Measurements from ENCODE around the gene GZMA.

GZMA gene

DNA sequence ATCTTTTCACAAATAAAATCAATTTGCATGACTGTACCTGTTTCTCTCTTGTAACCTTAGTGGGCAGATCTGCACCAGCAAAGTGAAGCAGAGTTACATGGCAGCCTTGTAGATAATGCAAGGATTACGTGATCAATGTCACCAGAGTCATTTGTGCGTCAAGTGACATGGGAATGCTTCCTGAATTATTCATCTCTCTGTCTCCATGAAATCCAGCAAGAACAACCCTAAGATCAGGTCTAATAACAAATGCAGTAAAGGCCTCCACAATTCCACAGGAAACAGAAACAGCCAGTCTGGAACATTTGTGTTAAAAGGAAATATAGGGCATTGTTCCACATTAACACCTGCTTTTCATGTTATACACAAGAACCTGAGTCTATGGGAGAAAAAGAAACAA lies 7.8 kb downstream of the GZMA start:
- Histone ChIP-seq H3K4me3 (ENCODE audit: low read depth, low read length) (no peak overlapping the region), H3K36me3 (ENCODE audit: control insufficient read depth in 2 of 2, insufficient read depth in 1 of 2, low read length in 2 of 2) (no peaks in the 10 kb centered on the region), H3K27ac (ENCODE audit: extremely low read depth, low read depth, low read length) (no peak overlapping the region), H3K4me1 (ENCODE audit: control insufficient read depth, insufficient read depth, low read length) (no peaks in the 10 kb centered on the region), H3K9me3 (ENCODE audit: control insufficient read depth, insufficient read depth, low read depth, low read length) (no peaks in the 10 kb centered on the region)
- ChIA-PET POLR2A (no interaction called here), CTCF (no interaction called here)
- no peak for TF ChIP-seq ZNF121 (tag by site-specific recombination; IDR thresholded peaks at IDR 0.05)
- TF ChIP-seq, protein P1, sequence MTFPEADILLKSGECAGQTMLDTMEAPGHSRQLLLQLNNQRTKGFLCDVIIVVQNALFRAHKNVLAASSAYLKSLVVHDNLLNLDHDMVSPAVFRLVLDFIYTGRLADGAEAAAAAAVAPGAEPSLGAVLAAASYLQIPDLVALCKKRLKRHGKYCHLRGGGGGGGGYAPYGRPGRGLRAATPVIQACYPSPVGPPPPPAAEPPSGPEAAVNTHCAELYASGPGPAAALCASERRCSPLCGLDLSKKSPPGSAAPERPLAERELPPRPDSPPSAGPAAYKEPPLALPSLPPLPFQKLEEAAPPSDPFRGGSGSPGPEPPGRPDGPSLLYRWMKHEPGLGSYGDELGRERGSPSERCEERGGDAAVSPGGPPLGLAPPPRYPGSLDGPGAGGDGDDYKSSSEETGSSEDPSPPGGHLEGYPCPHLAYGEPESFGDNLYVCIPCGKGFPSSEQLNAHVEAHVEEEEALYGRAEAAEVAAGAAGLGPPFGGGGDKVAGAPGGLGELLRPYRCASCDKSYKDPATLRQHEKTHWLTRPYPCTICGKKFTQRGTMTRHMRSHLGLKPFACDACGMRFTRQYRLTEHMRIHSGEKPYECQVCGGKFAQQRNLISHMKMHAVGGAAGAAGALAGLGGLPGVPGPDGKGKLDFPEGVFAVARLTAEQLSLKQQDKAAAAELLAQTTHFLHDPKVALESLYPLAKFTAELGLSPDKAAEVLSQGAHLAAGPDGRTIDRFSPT (tag by site-specific recombination; IDR thresholded peaks at IDR 0.05): no peak
- TF ChIP-seq ZBTB8A (tag by site-specific recombination; IDR thresholded peaks at IDR 0.05): no peak
- TF ChIP-seq ZBTB48 (tag by site-specific recombination; IDR thresholded peaks at IDR 0.05): no peak

DNA sequence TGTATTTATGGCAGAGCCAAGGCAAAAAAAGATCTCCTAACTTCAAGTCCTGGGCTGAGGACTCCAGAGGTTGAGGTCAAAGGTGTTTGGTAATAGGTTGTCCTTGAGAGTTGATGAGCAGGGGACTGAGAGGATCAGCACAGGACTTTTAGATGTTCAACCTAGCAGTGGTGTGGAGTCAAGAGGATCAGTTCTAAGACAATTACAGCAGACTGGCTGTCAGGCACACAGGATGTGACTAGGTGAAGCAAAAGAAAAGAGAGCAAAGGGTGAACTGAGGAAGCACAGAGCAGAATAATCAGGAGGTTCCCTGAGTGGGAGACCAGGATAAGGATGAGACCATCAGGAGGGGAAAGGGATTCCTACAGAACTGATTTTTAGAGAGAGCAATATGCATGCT lies 10.9 kb downstream of the GZMA start:
- no peaks in the 10 kb centered on the region for H3K36me3 ChIP-seq (ENCODE audit: control insufficient read depth in 2 of 2, insufficient read depth in 1 of 2, low read length in 2 of 2)
- H3K4me3 ChIP-seq (ENCODE audit: low read depth, low read length): no peak overlapping the region
- no peak overlapping the region for H3K27ac ChIP-seq (ENCODE audit: extremely low read depth, low read depth, low read length)
- no peaks in the 10 kb centered on the region for H3K4me1 ChIP-seq (ENCODE audit: control insufficient read depth, insufficient read depth, low read length)
- POLR2A ChIA-PET: no interaction called here
- TF ChIP-seq ZNF549 (tag by site-specific recombination; IDR thresholded peaks at IDR 0.05) (no peak), ZNF677 (tag by site-specific recombination; IDR thresholded peaks at IDR 0.05) (no peak)
- TF ChIP-seq, protein P2, sequence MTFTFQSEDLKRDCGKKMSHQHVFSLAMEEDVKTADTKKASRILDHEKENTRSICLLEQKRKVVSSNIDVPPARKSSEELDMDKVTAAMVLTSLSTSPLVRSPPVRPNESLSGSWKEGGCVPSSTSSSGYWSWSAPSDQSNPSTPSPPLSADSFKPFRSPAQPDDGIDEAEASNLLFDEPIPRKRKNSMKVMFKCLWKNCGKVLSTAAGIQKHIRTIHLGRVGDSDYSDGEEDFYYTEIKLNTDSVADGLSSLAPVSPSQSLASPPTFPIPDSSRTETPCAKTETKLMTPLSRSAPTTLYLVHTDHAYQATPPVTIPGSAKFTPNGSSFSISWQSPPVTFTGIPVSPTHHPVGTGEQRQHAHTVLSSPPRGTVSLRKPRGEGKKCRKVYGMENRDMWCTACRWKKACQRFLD (tag by site-specific recombination; IDR thresholded peaks at IDR 0.05): no peak
- CTCF ChIA-PET: interaction anchor here (0.6 kb wide), 1 partner anchor 625 kb away, joined by 3 read pairs; no protein-coding TSS in a partner anchor
- no peaks in the 10 kb centered on the region for H3K9me3 ChIP-seq (ENCODE audit: control insufficient read depth, insufficient read depth, low read depth, low read length)

DNA sequence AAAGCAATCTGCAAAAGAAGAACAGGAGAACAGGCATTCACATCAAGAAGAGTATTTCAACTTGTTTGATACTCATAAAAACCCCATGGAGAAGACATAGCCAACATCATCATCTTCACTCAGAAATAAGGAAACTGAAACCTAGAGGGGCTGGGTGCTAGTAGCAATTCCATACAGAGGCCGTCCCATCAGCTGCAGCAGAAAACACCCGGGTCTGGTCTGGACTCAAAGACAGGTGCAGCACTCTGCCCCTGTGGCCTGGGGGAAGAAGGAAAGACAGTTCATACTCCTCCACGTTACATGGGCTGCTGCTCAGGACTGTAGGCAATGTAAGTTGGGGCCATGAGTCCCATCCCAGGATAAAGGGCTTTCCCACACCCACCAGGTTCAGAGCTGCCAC lies 11.6 kb downstream of the GZMA start:
- POLR2A ChIA-PET: no interaction called here
- no peaks in the 10 kb centered on the region for H3K36me3 ChIP-seq (ENCODE audit: control insufficient read depth in 2 of 2, insufficient read depth in 1 of 2, low read length in 2 of 2)
- H3K27ac ChIP-seq (ENCODE audit: extremely low read depth, low read depth, low read length): no peak overlapping the region
- no peak overlapping the region for H3K4me3 ChIP-seq (ENCODE audit: low read depth, low read length)
- no peaks in the 10 kb centered on the region for H3K4me1 ChIP-seq (ENCODE audit: control insufficient read depth, insufficient read depth, low read length)
- H3K9me3 ChIP-seq (ENCODE audit: control insufficient read depth, insufficient read depth, low read depth, low read length): no peaks in the 10 kb centered on the region
- CTCF ChIA-PET: interaction anchor here (1.0 kb wide), 1 partner anchor 77 kb away, joined by 4 read pairs; no protein-coding TSS in a partner anchor
- TF ChIP-seq ZNF621 (tag by site-specific recombination; IDR thresholded peaks at IDR 0.05) (no peak), ZNF658 (tag by site-specific recombination; IDR thresholded peaks at IDR 0.05) (no peak), ZSCAN23 (tag by site-specific recombination; IDR thresholded peaks at IDR 0.05) (no peak), ZNF660 (tag by site-specific recombination; IDR thresholded peaks at IDR 0.05) (no peak), ZNF10 (tag by site-specific recombination; IDR thresholded peaks at IDR 0.05) (no peak), ZNF544 (tag by site-specific recombination; IDR thresholded peaks at IDR 0.05) (no peak), ZNF585B (tag by site-specific recombination; IDR thresholded peaks at IDR 0.05) (no peak), ZNF202 (tag by site-specific recombination; IDR thresholded peaks at IDR 0.05; ENCODE audit: borderline replicate concordance) (no peak), ZNF174 (tag by site-specific recombination; IDR thresholded peaks at IDR 0.05) (no peak), ZNF610 (tag by site-specific recombination; IDR thresholded peaks at IDR 0.05; ENCODE audit: borderline replicate concordance) (no peak), ZNF138 (tag by site-specific recombination; IDR thresholded peaks at IDR 0.05; ENCODE audit: borderline replicate concordance) (no peak)
- TF ChIP-seq, protein P3, sequence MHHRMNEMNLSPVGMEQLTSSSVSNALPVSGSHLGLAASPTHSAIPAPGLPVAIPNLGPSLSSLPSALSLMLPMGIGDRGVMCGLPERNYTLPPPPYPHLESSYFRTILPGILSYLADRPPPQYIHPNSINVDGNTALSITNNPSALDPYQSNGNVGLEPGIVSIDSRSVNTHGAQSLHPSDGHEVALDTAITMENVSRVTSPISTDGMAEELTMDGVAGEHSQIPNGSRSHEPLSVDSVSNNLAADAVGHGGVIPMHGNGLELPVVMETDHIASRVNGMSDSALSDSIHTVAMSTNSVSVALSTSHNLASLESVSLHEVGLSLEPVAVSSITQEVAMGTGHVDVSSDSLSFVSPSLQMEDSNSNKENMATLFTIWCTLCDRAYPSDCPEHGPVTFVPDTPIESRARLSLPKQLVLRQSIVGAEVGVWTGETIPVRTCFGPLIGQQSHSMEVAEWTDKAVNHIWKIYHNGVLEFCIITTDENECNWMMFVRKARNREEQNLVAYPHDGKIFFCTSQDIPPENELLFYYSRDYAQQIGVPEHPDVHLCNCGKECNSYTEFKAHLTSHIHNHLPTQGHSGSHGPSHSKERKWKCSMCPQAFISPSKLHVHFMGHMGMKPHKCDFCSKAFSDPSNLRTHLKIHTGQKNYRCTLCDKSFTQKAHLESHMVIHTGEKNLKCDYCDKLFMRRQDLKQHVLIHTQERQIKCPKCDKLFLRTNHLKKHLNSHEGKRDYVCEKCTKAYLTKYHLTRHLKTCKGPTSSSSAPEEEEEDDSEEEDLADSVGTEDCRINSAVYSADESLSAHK (tag by site-specific recombination; IDR thresholded peaks at IDR 0.05): no peak
- TF ChIP-seq, protein P4, sequence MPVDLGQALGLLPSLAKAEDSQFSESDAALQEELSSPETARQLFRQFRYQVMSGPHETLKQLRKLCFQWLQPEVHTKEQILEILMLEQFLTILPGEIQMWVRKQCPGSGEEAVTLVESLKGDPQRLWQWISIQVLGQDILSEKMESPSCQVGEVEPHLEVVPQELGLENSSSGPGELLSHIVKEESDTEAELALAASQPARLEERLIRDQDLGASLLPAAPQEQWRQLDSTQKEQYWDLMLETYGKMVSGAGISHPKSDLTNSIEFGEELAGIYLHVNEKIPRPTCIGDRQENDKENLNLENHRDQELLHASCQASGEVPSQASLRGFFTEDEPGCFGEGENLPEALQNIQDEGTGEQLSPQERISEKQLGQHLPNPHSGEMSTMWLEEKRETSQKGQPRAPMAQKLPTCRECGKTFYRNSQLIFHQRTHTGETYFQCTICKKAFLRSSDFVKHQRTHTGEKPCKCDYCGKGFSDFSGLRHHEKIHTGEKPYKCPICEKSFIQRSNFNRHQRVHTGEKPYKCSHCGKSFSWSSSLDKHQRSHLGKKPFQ (tag by site-specific recombination; IDR thresholded peaks at IDR 0.05): no peak
- TF ChIP-seq, protein P5, sequence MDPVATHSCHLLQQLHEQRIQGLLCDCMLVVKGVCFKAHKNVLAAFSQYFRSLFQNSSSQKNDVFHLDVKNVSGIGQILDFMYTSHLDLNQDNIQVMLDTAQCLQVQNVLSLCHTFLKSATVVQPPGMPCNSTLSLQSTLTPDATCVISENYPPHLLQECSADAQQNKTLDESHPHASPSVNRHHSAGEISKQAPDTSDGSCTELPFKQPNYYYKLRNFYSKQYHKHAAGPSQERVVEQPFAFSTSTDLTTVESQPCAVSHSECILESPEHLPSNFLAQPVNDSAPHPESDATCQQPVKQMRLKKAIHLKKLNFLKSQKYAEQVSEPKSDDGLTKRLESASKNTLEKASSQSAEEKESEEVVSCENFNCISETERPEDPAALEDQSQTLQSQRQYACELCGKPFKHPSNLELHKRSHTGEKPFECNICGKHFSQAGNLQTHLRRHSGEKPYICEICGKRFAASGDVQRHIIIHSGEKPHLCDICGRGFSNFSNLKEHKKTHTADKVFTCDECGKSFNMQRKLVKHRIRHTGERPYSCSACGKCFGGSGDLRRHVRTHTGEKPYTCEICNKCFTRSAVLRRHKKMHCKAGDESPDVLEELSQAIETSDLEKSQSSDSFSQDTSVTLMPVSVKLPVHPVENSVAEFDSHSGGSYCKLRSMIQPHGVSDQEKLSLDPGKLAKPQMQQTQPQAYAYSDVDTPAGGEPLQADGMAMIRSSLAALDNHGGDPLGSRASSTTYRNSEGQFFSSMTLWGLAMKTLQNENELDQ (tag by site-specific recombination; IDR thresholded peaks at IDR 0.05; ENCODE audit: low read depth): no peak
- TF ChIP-seq, protein P6, sequence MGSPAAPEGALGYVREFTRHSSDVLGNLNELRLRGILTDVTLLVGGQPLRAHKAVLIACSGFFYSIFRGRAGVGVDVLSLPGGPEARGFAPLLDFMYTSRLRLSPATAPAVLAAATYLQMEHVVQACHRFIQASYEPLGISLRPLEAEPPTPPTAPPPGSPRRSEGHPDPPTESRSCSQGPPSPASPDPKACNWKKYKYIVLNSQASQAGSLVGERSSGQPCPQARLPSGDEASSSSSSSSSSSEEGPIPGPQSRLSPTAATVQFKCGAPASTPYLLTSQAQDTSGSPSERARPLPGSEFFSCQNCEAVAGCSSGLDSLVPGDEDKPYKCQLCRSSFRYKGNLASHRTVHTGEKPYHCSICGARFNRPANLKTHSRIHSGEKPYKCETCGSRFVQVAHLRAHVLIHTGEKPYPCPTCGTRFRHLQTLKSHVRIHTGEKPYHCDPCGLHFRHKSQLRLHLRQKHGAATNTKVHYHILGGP (tag by site-specific recombination; IDR thresholded peaks at IDR 0.05): no peak

All from HEK293 (cell line).